HG03139 (cell line): ENCODE measurements around the gene KRTAP10-11.

Experiments
- ATAC-seq: cut with Tn5 transposase; IDR thresholded peaks from one replicate; pipeline ENCODE4 v1.9.1; 2021; ENCODE audit not compliant: unreplicated experiment

KRTAP10-11 gene

DNA sequence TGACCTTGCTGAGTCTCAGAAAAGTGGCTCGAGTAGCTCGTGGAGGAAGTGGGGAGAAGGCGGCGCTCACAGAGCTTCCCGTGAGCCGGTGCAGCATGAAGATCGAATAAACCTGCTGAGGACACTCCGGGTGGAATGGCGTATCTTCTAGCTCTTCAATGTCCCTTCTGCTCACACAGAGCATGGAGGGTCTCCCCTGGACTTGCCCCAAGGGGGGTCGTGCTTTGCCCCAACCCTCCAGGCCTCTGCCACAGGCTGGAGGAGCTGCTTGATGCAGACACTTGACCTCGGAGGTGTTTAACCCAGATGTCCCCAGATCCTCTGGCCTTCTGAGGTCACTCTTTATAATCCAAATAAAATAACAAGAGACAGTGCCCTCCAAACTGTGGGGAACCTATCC lies 48.6 kb downstream of the KRTAP10-11 start:
- ATAC-seq: no peak

DNA sequence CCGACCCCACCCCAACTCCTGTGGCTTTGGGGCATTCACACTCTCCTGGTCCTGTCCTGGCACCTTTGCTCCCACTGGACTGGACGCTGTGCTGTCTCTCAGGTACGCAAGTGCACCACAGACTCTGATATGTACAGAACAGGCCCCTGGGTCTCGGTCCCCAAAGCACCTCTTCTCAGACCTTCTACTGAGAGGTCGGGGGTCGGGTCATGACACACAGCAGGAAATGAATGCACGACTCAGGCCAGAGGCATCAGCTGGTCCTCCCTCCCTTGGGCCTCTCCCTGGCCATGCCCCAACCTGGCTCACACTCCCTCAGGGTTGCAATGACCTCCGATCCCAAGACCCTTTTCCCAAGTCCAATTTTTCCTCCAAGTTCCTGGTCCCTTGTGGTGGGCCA lies 49.0 kb downstream of the KRTAP10-11 start:
- no peak for ATAC-seq

DNA sequence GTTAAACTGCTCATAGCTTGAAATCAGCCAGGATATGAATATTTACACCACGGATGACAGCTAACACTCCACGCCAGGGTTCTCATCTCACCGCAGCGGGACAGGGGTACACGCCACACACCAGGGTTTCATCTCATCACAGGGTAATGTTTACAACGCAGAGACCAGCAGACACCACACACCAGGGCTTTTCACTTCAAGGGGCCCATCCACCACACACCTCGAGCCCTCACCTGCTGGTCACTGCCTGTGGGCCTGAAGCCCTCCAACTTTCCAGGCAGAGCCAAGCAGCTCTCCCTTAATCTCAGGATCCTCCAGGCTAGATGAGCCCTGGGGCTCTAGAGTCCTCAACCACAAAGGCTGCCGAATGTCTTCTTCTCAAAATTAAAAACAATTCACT lies 49.4 kb downstream of the KRTAP10-11 start:
- no peak for ATAC-seq

- no peak for ATAC-seq
These were observed 50.4 kb downstream of the KRTAP10-11 start for GRCh38 chr21:44696572-44696971.
